Esophagus muscularis mucosa (tissue), 4 donors: Measurements from ENCODE around the gene IGLL5. TPM values are rescaled to one million over a fixed set of nuclear protein-coding genes. Genes with fewer than 3 reads are reported as not detected.

Experiments used
- DNase-seq: peaks from one replicate; pipeline ENCODE4 v3.0.0-alpha.2; 2017; ENCODE audit errors: extremely low spot score
- H3K27ac ChIP-seq, 4 donors: fragments of 200-600 bp; sonication (generic); replicated peaks in 1 of 4; 1 replicate in 3 of 4; 2 replicates in 1 of 4; pipeline ENCODE4 v1.5.1; 2016 to 2019; ENCODE audit warnings: mild to moderate bottlenecking in 1 of 4
- H3K27me3 ChIP-seq, 4 donors: fragments of 200-600 bp; sonication (generic); one replicate each; pipeline versions ENCODE4 v1.5.1 to v1.6.0; 2016 to 2019
- H3K36me3 ChIP-seq, 4 donors: fragments of 200-600 bp; sonication (generic); one replicate each; pipeline ENCODE4 v1.5.1; 2016 to 2019
- H3K4me1 ChIP-seq, 4 donors: fragments of 200-600 bp; sonication (generic); one replicate each; pipeline ENCODE4 v1.5.1; 2016 to 2019
- H3K4me3 ChIP-seq, 4 donors: fragments of 200-600 bp; sonication (generic); 1 replicate in 2 of 4; 2 replicates in 2 of 4; pipeline ENCODE4 v1.5.1; 2016 to 2019; ENCODE audit warnings: mild to moderate bottlenecking in 4 of 4, moderate library complexity in 1 of 4
- H3K9me3 ChIP-seq, 4 donors: fragments of 200-600 bp; sonication (generic); 1 replicate in 3 of 4; 2 replicates in 1 of 4; pipeline ENCODE4 v1.5.1; 2016 to 2019
- EP300 ChIP-seq: sonication (generic); formaldehyde crosslinking; IDR thresholded peaks from one replicate; pipeline ENCODE4 v1.6.1; 2017; ENCODE audit warnings: antibody characterized with exemption
- POLR2A ChIP-seq: fragments of 450-650 bp; IDR thresholded peaks from one replicate; pipeline ENCODE4 v1.6.1; 2017; ENCODE audit warnings: antibody characterized with exemption, moderate library complexity, mild to moderate bottlenecking, low read depth
- POLR2AphosphoS5 ChIP-seq, 2 donors: sonication (generic); formaldehyde crosslinking; IDR thresholded peaks; one replicate each; pipeline ENCODE4 v1.6.1; 2017; ENCODE audit warnings: antibody characterized with exemption in 2 of 2
- WGBS: methylation state at CpG from one replicate; pipeline ENCODE4 v1.1.5; 2018; 5-methylcytosine and 5-hydroxymethylcytosine counted together
- intact Hi-C: fragments of 100-400 bp; cut with DNase I; formaldehyde crosslinking; loops from one replicate; pipeline ENCODE4 v1.15.1; 2023
- total RNA-seq, 4 donors: library from RNA; depleted of rRNA; stranded (reverse); fragments of >200 nt; gene quantifications; one replicate each; pipeline versions ENCODE4 v1.1.0 to v1.2.1, GENCODE V29; 2016
- TF ChIP-seq, protein P1 (sequence below), 3 experiments: fragments of 200-600 bp in 2 of 3; fragments of 450-650 bp in 1 of 3; sonication (generic) in 2 of 3; IDR thresholded peaks; one replicate each; pipeline ENCODE4 v1.5.1; 2017 to 2019; ENCODE audit warnings: antibody characterized with exemption in 3 of 3, mild to moderate bottlenecking in 2 of 3, moderate library complexity in 1 of 3

Gene IGLL5
- total RNA-seq, 4 donors from 2014 or later: 0.39 to 1.3 (median 0.80) TPM; not detected in 1

DNA sequence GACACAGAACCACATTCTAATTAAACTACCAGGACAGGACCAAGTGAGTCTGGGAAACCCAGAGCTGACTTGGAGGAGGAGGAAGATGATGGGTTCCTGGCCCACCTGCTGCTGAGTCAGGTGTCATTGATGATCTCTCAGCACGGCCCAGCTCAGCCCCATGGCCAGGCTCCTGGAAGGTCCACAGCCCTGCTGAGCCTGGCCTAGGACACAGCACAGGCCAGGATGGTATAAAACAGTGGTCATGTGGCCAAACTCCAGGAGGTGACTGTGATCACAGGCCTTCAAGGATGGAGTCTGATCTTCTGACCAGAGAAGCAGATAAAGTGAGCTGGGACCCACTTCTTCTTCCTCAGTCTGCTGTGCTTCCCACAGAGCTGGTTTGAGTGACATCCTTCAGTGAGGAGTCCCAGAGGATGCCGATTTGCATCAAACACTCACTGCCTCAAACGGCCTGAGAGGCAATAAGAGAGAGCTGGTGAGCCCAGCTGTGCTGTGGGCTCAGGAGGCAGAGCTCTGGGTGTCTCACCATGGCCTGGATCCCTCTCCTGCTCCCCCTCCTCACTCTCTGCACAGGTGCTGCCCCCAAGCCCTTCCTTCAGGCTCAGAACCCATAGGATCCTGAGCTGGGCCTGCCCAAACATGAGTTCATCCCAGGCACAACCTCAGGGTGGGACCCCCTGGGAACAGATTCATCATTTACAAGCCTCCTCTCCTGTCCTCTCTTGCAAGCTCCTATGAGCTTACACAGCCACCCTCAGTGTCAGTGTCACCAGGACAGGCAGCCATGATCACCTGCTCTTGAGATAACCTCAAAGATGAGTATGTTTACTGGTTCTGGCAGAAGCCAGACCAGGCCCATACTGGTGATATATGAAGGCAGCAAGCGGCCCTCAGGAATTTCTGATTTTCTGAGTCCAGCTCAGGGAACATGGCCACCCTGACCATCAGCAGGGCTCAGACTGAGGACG is 37.7 kb upstream of the IGLL5 start:
- 83% methylated on average over 3 of the region's 5 CpGs for WGBS
- TF ChIP-seq EP300: no peak
- TF ChIP-seq POLR2AphosphoS5 (IDR thresholded peaks at IDR 0.05): no peak
- TF ChIP-seq, protein P1, sequence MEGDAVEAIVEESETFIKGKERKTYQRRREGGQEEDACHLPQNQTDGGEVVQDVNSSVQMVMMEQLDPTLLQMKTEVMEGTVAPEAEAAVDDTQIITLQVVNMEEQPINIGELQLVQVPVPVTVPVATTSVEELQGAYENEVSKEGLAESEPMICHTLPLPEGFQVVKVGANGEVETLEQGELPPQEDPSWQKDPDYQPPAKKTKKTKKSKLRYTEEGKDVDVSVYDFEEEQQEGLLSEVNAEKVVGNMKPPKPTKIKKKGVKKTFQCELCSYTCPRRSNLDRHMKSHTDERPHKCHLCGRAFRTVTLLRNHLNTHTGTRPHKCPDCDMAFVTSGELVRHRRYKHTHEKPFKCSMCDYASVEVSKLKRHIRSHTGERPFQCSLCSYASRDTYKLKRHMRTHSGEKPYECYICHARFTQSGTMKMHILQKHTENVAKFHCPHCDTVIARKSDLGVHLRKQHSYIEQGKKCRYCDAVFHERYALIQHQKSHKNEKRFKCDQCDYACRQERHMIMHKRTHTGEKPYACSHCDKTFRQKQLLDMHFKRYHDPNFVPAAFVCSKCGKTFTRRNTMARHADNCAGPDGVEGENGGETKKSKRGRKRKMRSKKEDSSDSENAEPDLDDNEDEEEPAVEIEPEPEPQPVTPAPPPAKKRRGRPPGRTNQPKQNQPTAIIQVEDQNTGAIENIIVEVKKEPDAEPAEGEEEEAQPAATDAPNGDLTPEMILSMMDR (IDR thresholded peaks at IDR 0.05): no peak
- TF ChIP-seq POLR2A: no peak
- H3K27me3 ChIP-seq: peaks cover 0 to 44% (median 4%) of the 10 kb centered on the region in 4 donors
- DNase-seq: peak; percentile 90
- H3K27ac ChIP-seq: no peak overlapping the region
- no peaks in the 10 kb centered on the region for H3K36me3 ChIP-seq
- intact Hi-C loops: loop anchor here (5.0 kb wide), 1 partner anchor 107 kb away; no protein-coding TSS in a partner anchor
- no peaks in the 10 kb centered on the region for H3K9me3 ChIP-seq
- H3K4me3 ChIP-seq: no peak overlapping the region
- no peaks in the 10 kb centered on the region for H3K4me1 ChIP-seq

GRCh38 chr22:22851969-22852368 is 35.6 kb upstream of the IGLL5 start:
- TF ChIP-seq, protein P1 (IDR thresholded peaks at IDR 0.05): no peak
- TF ChIP-seq POLR2A: no peak
- TF ChIP-seq EP300: no peak
- no peak for TF ChIP-seq POLR2AphosphoS5 (IDR thresholded peaks at IDR 0.05)
- Histone ChIP-seq H3K4me1 (no peaks in the 10 kb centered on the region), H3K36me3 (no peaks in the 10 kb centered on the region), H3K27me3 (peaks cover 0 to 61% (median 4%) of the 10 kb centered on the region in 4 donors), H3K9me3 (no peaks in the 10 kb centered on the region), H3K27ac (no peak overlapping the region), H3K4me3 (no peak overlapping the region)
- intact Hi-C loops: no loop called here
- WGBS: 84% methylated on average over 5 of the region's 5 CpGs
- peak; percentile 47 for DNase-seq

DNA sequence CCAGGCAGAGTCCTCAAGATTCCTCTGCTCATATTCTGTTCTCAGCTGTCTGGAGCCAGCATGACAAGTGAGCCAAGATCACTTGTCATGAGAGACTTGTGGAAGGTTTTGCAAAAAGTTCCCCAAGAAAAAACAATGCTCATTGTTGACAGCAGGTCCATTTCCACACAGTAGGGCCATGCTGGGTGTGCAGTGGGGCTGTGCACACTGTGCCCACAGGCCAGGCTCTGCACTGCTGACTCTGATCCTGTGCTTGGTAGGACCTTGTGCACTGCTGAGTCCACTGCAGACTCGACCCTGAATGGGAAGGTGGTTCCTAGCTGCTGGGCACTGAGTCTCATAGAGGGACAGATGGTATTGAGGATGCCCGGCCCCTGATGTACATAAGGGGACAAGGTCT is 33.9 kb upstream of the IGLL5 start:
- Histone ChIP-seq H3K27ac (no peak overlapping the region), H3K4me1 (no peaks in the 10 kb centered on the region), H3K4me3 (no peak overlapping the region), H3K9me3 (no peaks in the 10 kb centered on the region), H3K36me3 (no peaks in the 10 kb centered on the region), H3K27me3 (peaks cover 0 to 60% (median 0%) of the 10 kb centered on the region in 4 donors)
- WGBS: 80% methylated on average over 2 of the region's 2 CpGs
- intact Hi-C loops: no loop called here
- peak; percentile 77 for DNase-seq
- TF ChIP-seq, protein P1 (IDR thresholded peaks at IDR 0.05): no peak
- TF ChIP-seq POLR2AphosphoS5 (IDR thresholded peaks at IDR 0.05): no peak
- TF ChIP-seq POLR2A: no peak
- no peak for TF ChIP-seq EP300

GRCh38 chr22:22854466-22854865 is 33.1 kb upstream of the IGLL5 start:
- H3K9me3 ChIP-seq: no peaks in the 10 kb centered on the region
- peak; percentile 53 for DNase-seq
- 77% methylated on average over 8 of the region's 8 CpGs for WGBS
- H3K4me3 ChIP-seq: no peak overlapping the region
- no peaks in the 10 kb centered on the region for H3K4me1 ChIP-seq
- no peak overlapping the region for H3K27ac ChIP-seq
- H3K27me3 ChIP-seq: peaks cover 0 to 58% (median 0%) of the 10 kb centered on the region in 4 donors
- TF ChIP-seq EP300: no peak
- TF ChIP-seq, protein P1 (IDR thresholded peaks at IDR 0.05): no peak
- no peak for TF ChIP-seq POLR2A
- TF ChIP-seq POLR2AphosphoS5 (IDR thresholded peaks at IDR 0.05): no peak
- H3K36me3 ChIP-seq: no peaks in the 10 kb centered on the region
- intact Hi-C loops: no loop called here
